D721Med (cell line): ENCODE results near the gene BNIPL.

Source experiments
- DNase-seq: peaks from one replicate; pipeline ENCODE4 v3.0.0; 2011; ENCODE audit warnings: low spot score; ENCODE audit not compliant: insufficient read length
- FAIRE-seq: peaks from 2 replicates; lab custom pipeline; 2011; peaks lifted over from hg19 to GRCh38; lab: Jason Lieb, UNC
- CTCF ChIP-seq: IDR thresholded peaks from 2 replicates; pipeline ENCODE4 v1.5.1; 2012; ENCODE audit warnings: mild to moderate bottlenecking, control low read depth; ENCODE audit not compliant: insufficient read depth; ENCODE audit errors: missing control alignments

Gene BNIPL

GRCh38 chr1:151070474-151071276, 34.3 kb downstream of the BNIPL start, which contains the start of gene GABPB2:
Gene GABPB2, plus strand, starts transcription at chr1:151070761. Its CDS starts 17,429 bp downstream, at chr1:151088190.
- TF ChIP-seq CTCF, result peak; percentile 81
- DNase-seq, result peak; percentile 86
- FAIRE-seq, result peak; percentile 25

GRCh38 chr1:151072224-151072623, 35.8 kb downstream of the BNIPL start:
- DNase-seq (no peak), FAIRE-seq (no peak)
- TF ChIP-seq CTCF, result peak; percentile 6

- no peak for FAIRE-seq
- no peak for DNase-seq
- no peak for TF ChIP-seq CTCF
These were observed 49.7 kb downstream of the BNIPL start for GRCh38 chr1:151085953-151086559.
